NCI-H2227 (cell line): ENCODE measurements around the gene GIT1.

Experiments
- DNase-seq: peaks from one replicate; lab custom pipeline; 2025; ENCODE audit not compliant: unreplicated experiment; lab: John Stamatoyannopoulos, UW

Gene GIT1

GRCh38 chr17:29579866-29580771 lies 9.3 kb downstream of the GIT1 start:
- DNase-seq, result peak; percentile 87

DNA sequence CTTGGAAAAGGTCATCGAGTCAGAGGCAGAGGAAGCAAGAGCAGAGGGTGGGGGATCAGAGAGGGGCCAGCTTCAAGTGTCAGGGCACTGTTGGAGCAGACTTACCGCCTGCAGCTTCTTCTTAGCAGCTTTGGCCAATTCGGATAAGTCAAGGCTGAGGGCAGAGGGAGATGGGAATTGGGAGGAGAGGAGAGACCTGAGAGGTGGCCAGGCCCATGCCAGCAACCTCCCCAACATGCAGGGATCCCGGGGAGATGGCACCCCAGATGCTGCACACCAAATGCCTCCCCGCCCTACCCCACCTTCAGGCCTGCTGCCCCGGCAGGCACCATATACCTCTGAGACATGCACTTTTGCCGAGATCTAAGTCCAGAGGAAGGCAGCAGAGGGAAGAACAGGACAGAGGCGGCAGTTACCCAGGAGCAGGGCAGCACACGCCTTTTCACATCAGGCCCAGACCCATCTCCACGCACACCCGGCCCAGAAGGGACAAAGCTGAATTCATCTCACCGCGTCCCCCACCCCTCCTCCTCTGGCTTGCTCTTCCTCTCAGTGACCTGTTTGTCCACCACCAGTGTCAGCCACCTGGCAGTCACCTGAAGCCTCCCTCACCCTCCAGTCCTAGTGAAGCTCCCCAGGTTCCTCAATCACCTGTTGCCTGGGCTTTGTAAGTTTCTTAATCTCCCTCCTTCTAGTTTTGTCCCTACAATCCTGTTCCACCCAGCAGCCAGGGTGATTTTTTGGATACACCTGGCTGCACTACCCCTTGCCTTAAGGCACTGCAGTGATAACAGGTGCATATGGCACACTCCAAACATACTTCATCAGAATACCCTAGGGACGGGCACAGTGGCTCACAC lies 10.6 kb downstream of the GIT1 start:
- no peak for DNase-seq

DNA sequence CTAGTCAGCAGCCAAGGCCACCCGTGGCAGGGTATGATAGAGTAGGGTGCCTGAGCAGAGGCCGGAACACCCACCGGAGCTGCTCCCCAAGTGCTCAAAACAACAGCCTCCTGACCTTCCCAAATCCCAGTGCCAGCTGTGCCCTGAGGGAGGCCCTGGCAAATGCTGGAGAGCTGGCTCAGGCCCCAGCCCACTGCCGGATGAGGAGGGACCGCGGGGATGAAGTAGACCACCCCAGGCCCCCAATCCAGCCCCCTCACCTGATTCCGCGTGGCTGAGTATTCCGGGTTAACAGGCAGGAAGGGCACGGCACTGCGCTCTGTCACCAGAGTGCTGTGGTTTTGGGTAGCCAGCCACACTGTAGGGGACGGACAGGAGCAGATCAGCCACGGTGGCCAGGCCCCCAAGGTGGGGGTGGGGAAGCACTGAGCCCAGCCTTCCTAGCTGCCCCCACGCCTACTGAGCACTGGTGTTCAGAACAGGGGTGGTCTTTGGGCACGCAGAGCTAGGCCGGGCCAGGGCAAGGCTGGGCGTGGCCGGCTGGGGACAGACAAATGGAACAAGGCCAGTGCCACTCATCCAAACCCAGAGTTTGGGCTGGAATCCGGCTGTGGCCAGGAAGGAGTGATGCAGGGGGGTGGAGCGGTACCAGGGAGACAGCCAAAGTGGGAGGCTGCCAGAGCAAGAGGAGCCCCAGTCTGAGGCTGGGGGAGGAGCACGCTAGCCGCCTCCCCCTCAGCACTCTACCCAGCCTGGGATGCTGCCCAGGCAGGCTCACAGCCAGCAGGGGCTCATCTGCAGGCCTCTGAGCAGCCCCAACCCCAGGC lies 11.8 kb downstream of the GIT1 start:
- DNase-seq, result no peak

- DNase-seq, result no peak
Observed at GRCh38 chr17:29577001-29577370, 12.5 kb downstream of the GIT1 start.

DNA sequence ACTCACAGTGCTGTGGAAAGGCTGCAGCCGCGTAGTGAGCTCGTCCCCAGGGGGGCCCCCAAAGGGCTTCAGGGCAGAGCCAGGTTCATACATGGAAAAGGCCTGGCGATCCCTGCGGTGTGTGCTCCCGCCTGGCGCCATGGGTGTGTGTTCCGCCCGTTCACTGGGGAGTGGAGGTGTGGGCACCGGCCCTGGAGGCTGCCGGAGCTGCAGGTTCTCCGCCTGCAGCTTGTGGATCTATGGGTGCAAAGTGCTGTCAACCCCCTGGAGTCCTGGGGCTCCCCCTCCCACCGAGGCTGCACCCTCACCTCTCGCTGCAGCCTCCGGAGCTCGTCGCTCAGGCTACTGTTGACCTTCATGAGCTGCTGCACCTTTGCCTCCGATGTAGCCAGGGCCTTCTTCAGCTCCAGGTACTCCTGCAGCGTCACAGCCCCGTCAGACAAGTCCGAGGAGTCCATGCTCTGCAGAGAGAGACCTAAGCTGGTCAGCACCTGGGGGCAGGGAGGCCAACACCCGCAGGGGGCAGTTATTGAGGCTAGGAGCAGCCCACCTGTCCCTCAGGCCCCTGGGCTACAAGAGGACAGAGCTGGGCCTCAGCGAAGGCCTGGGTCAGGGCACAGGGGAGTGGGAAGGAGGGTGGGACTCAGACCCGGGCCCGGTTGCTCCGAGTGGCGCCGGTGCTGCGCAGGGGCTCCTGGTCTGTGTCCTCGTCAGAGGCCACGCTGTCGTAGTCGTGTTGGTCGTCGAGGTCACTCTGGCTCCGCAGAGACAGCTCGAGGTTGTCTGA lies 13.0 kb downstream of the GIT1 start:
- DNase-seq, result no peak

- no peak for DNase-seq
Observed at GRCh38 chr17:29575511-29576213, 13.8 kb downstream of the GIT1 start.

DNA sequence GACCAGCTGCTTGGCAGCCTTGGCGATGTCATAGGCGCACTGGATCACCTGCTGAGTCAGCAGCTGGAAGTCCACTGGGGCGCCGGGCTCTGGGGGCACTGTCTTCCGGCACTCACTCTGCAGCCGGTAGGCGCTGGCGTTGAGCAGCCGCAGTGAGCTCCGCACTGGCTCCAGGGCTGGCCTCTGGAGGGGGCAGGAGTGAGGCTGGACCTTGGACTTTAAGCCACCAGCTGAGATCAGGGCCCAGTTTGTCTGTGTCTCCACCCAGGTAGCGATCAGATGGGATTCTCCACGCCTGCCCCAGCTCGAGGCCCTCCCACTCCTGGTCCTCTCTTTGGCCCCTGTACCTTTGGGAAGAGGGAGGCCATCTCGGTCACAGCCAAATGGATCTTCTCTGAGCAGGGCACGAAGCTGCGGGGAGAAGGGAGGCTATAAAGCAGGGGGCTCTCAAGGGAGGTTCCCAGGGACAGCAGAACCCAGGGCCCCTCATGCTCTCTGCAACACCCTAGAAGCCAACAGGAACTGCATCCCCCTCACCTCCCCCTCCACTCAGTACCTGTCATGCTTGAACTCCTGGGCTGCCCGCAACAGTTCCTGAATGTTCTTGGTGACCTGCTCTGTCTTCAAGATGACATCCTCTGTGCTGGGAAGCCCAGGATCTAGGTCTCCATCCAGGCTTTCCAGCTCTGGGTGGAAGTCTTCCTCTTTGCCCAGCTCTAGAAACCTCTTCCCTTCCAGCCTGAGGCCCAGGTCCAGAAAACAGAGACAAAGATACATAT lies 14.5 kb downstream of the GIT1 start:
- no peak for DNase-seq

DNA sequence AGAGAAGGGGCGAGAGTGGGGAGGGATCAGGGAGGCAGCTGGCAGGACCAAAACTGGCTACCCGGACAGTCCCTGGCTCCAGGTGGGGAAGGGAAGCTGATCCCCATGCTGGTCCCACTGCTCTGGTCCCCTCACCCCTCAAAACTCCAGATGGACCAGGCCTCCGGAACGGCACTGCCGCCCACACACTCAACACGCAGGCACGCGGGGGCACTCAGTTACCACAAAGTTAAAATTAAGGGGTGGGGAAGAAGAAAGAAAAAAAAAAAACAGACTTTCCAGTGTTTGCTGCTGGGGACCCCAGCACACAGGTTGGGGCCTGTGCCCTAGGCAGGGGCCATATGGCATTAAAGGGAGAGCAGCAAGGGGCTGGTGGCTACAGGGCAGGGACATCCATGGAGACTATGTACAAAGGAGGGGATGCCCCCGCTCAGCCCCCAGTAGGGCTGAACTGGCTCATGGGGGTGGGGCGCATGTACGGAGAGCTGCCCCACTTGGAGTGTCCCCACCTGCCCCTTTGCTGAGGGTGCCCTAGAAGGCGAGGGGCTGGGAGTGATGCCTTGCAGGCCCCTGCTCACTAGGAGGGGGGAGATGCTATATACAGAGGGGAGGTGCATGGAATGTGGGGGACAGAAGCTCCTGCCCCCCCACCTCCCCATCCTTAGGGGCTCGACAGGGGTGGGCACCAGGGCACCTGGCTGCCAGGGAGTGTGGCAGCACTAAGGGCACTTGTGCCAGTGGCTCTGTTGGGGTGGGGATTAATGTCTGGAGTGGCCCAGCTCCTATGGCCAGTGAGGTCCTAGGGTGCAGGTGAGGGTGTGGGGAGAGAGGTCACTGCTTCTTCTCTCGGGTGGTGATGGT lies 15.3 kb downstream of the GIT1 start:
- DNase-seq, result no peak

DNA sequence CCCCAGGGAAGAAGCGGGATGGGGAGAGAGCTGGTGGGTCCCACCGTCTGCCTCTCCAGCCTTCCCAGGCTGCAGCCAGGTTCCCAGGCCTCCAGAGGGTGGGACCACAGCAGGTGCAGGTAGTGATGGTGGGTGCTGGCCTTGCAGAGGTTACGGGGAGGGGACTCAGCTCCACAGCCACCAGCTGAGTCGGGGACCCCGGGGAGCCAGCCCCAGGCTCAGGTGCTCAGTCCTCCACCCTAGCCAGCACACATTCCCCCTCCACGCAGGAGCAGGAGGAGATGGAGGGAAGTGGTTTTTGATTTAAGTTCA lies 15.9 kb downstream of the GIT1 start:
- DNase-seq, result no peak

DNA sequence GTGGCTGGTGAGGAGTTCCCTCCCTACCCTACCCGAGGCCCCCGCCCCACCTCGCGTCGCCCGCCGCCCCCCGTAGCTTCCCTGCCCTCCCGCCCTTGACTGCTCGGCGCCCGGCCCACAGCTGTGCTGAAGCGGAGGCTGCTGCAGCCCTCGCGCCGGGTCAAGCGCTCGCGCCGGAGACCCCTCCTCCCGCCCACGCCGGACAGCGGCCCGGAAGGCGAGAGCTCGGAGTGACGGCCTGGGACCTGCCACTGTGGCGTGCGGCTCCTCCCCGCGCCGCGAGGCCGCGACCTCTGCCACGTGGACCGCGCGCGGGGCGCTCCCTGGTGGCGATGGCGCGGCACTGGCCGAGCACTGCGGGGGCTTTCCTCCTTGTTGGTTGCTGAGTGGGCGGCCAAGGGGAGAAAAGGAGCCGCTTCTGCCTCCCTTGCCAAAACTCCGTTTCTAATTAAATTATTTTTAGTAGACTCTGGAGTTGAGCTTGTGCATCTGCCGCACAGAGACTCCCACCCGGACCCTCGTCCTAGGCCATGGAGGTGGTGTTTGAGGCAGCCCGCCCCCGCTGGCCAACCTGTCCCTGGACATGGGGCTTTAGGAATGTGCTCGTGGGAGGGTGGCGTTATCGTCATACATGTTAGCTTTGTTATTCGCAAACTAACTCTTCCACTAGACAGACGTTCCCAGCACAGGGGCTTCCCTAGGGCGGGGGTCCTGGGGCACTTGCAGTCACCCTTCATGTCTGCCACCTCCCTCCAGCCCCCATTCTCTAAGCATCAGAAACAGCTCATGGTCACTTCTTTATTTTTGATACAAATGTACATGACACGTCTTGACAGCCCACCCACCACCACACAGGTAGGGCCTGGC lies 16.5 kb downstream of the GIT1 start:
- peak; percentile 16 for DNase-seq

GRCh38 chr17:29571883-29572681 lies 17.4 kb downstream of the GIT1 start:
- DNase-seq, result no peak

GRCh38 chr17:29571486-29571882 lies 18.0 kb downstream of the GIT1 start:
- no peak for DNase-seq

GRCh38 chr17:29570521-29570920 lies 18.9 kb downstream of the GIT1 start:
- DNase-seq, result no peak

- DNase-seq, result no peak
Observed at GRCh38 chr17:29569245-29569950, 20.1 kb downstream of the GIT1 start.

DNA sequence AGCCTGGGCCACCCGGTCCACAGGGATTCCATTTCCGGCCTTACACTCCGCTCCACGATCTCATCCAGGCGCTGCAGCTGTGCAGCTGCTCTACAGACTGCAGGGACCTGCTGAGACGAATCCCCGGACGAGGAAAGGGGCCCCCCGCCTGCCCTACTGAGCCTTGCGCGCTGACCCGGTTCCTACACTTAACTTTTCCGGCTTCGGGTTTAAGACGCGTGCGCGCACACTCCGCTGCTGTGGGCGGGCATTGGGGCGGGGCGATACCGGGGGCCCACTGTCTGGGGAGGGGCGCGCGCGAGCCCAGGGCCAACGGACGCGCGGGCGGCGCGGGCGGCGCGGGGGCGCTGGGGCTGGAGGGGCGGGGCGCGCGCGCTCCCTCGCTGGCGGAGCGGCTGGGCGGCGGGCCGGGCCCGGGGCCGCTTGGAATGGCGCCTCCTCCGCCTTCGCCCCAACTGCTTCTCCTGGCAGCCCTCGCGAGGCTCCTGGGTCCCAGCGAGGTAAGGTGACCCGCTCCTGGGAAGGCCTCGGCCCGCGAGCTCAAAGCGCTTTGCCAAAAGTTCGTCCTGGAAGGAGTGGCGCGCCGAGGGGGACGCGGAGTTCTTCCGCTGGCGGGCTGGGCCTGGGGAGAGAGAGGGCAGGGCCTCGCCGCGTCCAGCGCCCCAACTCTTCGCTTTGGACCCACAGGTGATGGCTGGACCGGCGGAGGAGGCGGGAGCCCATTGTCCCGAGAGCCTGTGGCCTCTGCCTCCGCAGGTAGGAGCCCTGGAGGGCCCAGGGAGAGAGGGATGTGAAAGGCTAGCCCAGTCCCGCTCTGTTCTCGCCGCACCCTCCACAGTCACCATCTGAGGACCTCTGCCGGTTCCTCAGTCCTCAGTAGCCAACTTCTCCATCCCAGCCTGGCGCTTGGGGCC lies 20.9 kb downstream of the GIT1 start, which contains the start of gene TP53I13:
TSS of gene TP53I13 (plus strand) at position 371 of the 914 bp plus-strand sequence. CDS start at position 429, 58 bp downstream.
- peak; percentile 86 for DNase-seq
